Gastroesophageal sphincter (tissue), 3 donors: ENCODE measurements around the gene GIT1.

Experiments used
- EP300 ChIP-seq: sonication (generic); formaldehyde crosslinking; IDR thresholded peaks from one replicate; pipeline ENCODE4 v1.6.1; 2017; ENCODE audit warnings: antibody characterized with exemption, mild to moderate bottlenecking
- TF ChIP-seq, protein P1 (sequence below), 4 experiments: fragments of 200-600 bp in 2 of 4; fragments of 450-650 bp in 2 of 4; sonication (generic) in 1 of 4; IDR thresholded peaks; one replicate each; pipeline ENCODE4 v1.5.1; 2017 to 2019; ENCODE audit warnings: antibody characterized with exemption in 4 of 4, mild to moderate bottlenecking in 2 of 4, moderate library complexity in 2 of 4

DNA sequence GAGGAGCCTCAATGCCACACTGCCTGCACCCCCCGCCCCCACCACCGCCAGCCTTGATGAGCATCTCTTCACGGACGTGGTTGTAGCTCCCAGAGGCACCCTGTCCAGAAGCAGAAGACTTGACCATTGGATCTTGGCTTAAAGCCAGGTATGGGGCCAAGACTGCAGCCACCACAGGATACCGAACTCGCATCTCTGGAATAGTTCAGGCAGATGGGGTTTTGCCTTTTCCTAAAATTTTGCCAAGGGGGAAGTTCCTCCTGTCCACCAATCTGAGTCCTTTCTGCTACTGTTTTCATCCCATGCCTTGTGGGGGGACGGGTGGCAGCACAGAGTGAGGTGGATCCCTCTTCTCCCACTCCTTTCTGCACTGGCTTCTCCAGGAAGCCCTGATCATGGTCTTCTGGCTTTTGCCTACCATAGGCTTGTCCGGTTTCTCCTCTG lies 32.3 kb upstream of the GIT1 start:
- TF ChIP-seq, protein P1, sequence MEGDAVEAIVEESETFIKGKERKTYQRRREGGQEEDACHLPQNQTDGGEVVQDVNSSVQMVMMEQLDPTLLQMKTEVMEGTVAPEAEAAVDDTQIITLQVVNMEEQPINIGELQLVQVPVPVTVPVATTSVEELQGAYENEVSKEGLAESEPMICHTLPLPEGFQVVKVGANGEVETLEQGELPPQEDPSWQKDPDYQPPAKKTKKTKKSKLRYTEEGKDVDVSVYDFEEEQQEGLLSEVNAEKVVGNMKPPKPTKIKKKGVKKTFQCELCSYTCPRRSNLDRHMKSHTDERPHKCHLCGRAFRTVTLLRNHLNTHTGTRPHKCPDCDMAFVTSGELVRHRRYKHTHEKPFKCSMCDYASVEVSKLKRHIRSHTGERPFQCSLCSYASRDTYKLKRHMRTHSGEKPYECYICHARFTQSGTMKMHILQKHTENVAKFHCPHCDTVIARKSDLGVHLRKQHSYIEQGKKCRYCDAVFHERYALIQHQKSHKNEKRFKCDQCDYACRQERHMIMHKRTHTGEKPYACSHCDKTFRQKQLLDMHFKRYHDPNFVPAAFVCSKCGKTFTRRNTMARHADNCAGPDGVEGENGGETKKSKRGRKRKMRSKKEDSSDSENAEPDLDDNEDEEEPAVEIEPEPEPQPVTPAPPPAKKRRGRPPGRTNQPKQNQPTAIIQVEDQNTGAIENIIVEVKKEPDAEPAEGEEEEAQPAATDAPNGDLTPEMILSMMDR (IDR thresholded peaks at IDR 0.05), result no peak
- no peak for TF ChIP-seq EP300
